Fibroblast of the aortic adventitia (primary cell): Measurements from ENCODE around the gene PPHLN1. TPM values are rescaled to one million over a fixed set of nuclear protein-coding genes. Genes with fewer than 3 reads are reported as not detected.

ENCODE experiments used
- DNase-seq: peaks from one replicate; pipeline ENCODE4 v3.0.0-alpha.2; 2010; ENCODE audit warnings: low read depth
- H3K4me3 ChIP-seq: 2 replicates; pipeline ENCODE4 v1.5.1; 2011; ENCODE audit warnings: low read depth, mild to moderate bottlenecking, control low read depth, low read length, moderate library complexity
- CTCF ChIP-seq: IDR thresholded peaks from 2 replicates; pipeline ENCODE4 v1.5.1; 2011; ENCODE audit warnings: mild to moderate bottlenecking, low read length, control low read depth, inconsistent platforms; ENCODE audit not compliant: insufficient read depth
- small RNA-seq: library from RNA; depleted of rRNA; stranded (forward); fragments of <200 nt; gene quantifications from one replicate; pipeline ENCODE3, GENCODE V24; 2012
- total RNA-seq: library from RNA; depleted of rRNA; stranded (reverse); fragments of >200 nt; gene quantifications from 2 replicates; pipeline ENCODE4 v1.2.3, GENCODE V29; 2012; ENCODE audit warnings: low replicate concordance

Gene PPHLN1
- total RNA-seq, 1 donor, result 74.7 TPM

- TF ChIP-seq CTCF, result no peak
- DNase-seq, result no peak
- no peak overlapping the region for H3K4me3 ChIP-seq
These were observed 164.4 kb downstream of the PPHLN1 start for GRCh38 chr12:42490261-42490842.

Small RNAs within 50 kb of the gene (small RNA-seq; reads per million reads assigned to genes)
- not detected for gene MIR7851
- gene RF00019, result not detected
- not detected for gene RF00090
- gene RNU6-249P, result not detected

Other genes starting within 250 kb of the PPHLN1 start
- gene GXYLT1, start 181.3 kb upstream of the PPHLN1 start, total RNA-seq, result 6.1 and 9.8 TPM in 2 replicates
- gene YAF2, start 87.9 kb upstream of the PPHLN1 start, total RNA-seq, result 13.2 and 17.3 TPM in 2 replicates
- 40.1 and 130 TPM in 2 replicates for gene ZCRB1, start 73 bp upstream of the PPHLN1 start, total RNA-seq